ENCODE measurements around the gene CDK10.
"Not testable (repeated sequence)": the region's sequence is repeated elsewhere in the genome, so short reads cannot be mapped to it uniquely, and the experiment has no call there.

The CDK10 gene

GRCh38 chr16:89672177-89672941 lies 14.1 kb upstream of the CDK10 start:
- CTCF ChIA-PET: interaction anchor here (0.6 kb wide), 1 partner anchor 113 kb away, joined by 5 read pairs; no protein-coding TSS in a partner anchor
- POLR2A ChIA-PET (ENCODE audit: low non-redundant PET): interaction anchor here (0.6 kb wide), 1 partner anchor 139 kb away, joined by 3 read pairs; no protein-coding TSS in a partner anchor
- no peak overlapping the region for H3K27ac ChIP-seq
- no peak for DNase-seq (ENCODE audit: low spot score)
- no peak for TF ChIP-seq CTCF (conservative IDR thresholded peaks at IDR 0.05; ENCODE audit: low read depth)

GRCh38 chr16:89678258-89678657 lies 8.2 kb upstream of the CDK10 start:
- ChIA-PET POLR2A (ENCODE audit: low non-redundant PET) (no interaction called here), CTCF (interaction anchor here (0.6 kb wide), 1 partner anchor 108 kb away, joined by 3 read pairs; no protein-coding TSS in a partner anchor)

DNA sequence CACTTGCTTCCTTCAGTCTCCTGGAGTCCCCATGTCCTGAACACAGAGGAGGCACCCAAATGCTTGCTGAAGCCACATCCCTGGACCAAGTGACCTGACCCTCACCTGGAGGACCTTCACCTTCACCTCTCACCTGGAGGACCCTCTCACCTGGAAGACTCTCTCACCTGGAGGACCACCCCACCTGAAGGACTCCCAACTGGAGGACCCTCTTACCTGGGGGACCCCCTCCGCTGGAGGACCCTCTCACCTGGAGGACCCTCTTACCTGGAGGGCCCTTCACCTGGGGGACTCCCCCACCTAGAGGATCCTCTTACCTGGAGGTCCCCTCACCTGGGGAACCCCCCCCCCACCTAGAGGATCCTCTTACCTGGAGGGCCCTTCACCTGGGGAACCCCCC lies 573 bp upstream of the CDK10 start:
- DNase-seq (ENCODE audit: low spot score): no peak
- H3K27ac ChIP-seq: peak overlapping the region; percentile 92
- TF ChIP-seq CTCF (conservative IDR thresholded peaks at IDR 0.05; ENCODE audit: low read depth): no peak
- ChIA-PET POLR2A (ENCODE audit: low non-redundant PET) (interaction anchor here (0.8 to 2.0 kb wide), 3 partner anchors 9 to 15 kb away, joined by 3 to 5 read pairs (median 4); no protein-coding TSS in a partner anchor), CTCF (no interaction called here)

More at GRCh38 chr16:89678258-89678657, 8.2 kb upstream of the CDK10 start:
- no peak overlapping the region for H3K27ac ChIP-seq
- no peak for TF ChIP-seq CTCF (conservative IDR thresholded peaks at IDR 0.05; ENCODE audit: low read depth)
- no peak for DNase-seq (ENCODE audit: low spot score)

DNA sequence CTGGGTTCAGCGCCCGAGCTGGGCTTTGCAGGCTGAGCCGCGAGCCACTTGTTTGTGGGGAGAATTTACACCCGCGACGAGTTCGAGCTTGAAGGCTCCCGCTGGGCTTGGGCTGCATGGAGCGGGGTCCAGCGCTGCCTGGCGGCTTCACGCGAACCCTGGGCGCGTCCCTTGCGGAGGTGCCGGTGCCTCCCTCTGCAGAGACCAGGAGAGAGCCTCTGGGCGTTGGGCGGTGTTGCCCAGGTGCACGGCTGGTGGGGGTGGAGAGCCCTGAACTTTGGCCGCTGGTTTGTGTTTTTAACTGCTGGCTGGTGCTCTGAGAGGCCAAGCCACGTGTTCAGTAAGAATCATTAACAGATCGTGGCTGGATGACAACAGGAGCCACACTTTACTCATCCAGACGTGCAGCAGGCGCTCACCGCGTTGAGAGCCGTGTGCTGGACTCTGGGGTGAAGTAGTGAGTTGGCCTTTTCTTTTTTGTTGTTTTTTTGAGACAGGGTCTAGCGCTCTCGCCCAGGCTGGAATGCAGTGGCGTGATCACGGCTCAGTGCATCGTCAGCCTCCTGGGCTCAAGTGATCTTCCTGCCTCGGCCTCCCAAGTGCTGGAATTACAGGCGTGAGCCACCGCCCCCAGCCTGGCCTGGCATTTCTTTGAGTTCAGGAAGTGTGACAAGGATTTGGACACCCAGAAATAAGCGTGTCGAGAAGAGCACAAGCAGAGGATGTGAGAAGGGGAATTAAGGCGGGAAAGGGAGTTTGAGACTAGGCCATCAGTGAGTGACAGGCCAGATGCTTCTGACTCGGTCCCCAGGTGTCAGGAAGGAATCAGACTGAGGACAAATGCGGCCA lies 827 bp downstream of the CDK10 start:
- POLR2A ChIA-PET (ENCODE audit: low non-redundant PET): interaction anchor here (1.2 to 2.0 kb wide), 2 partner anchors 9 to 16 kb away, joined by 3 to 5 read pairs; no protein-coding TSS in a partner anchor
- H3K27ac ChIP-seq: peak overlapping the region; percentile 92
- no peak for TF ChIP-seq CTCF (conservative IDR thresholded peaks at IDR 0.05; ENCODE audit: low read depth)
- DNase-seq (ENCODE audit: low spot score): peak; percentile 32
- CTCF ChIA-PET: interaction anchor here (0.7 kb wide), 1 partner anchor 14 kb away, joined by 4 read pairs; the partner anchor contains the start of gene SPATA2L

GRCh38 chr16:89688395-89688794 lies 1.9 kb downstream of the CDK10 start:
- H3K27ac ChIP-seq: peak overlapping the region; percentile 92
- DNase-seq (ENCODE audit: low spot score): no peak
- no peak for TF ChIP-seq CTCF (conservative IDR thresholded peaks at IDR 0.05; ENCODE audit: low read depth)
- POLR2A ChIA-PET (ENCODE audit: low non-redundant PET): interaction anchor here (0.9 kb wide), 1 partner anchor 10 kb away, joined by 3 read pairs; no protein-coding TSS in a partner anchor
- CTCF ChIA-PET: no interaction called here

DNA sequence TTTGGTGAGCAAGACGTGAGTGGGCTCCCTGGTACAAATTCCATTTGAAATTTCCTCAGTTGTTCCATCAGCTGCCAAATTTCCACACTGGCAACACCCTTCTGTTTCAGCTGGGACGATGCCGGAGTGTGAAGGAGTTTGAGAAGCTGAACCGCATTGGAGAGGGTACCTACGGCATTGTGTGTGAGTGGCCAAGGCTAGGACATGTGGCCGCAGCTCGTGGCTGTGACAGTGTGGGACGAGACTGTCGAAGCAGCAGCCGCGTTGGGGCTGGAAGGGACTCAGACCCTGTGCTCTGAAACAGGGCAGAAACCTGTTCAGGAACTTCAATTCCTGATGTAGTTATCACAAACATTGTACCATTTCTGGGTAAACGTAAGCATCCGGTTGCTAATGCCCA lies 2.7 kb downstream of the CDK10 start:
- POLR2A ChIA-PET (ENCODE audit: low non-redundant PET): interaction anchor here (0.9 kb wide), 1 partner anchor 9 kb away, joined by 3 read pairs; no protein-coding TSS in a partner anchor
- peak overlapping the region; percentile 92 for H3K27ac ChIP-seq
- CTCF ChIA-PET: no interaction called here
- no peak for DNase-seq (ENCODE audit: low spot score)
- TF ChIP-seq CTCF (conservative IDR thresholded peaks at IDR 0.05; ENCODE audit: low read depth): no peak

DNA sequence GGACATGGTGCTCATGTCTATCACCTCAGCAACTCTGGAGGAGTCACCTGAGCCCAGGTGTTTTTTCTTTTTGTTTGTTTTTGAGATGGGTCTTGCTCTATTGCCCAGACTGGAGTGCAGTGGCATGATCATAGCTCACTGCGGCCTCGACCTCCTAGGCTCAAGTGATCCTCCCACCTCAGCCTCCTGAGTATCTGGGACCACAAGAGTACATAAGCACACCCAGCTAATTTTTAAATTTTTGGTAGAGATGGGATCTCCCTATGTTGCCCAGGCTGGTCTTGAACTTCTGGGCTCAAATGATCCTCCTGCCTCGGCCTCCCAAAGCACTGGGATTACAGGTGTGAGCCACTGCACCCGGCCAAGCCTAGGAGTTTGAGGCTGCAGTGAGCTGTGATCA lies 3.1 kb downstream of the CDK10 start:
- POLR2A ChIA-PET (ENCODE audit: low non-redundant PET); CTCF ChIA-PET; H3K27ac ChIP-seq; DNase-seq (ENCODE audit: low spot score): not testable (repeated sequence)

All from RWPE1 (cell line).